AG04450 (cell line): ENCODE data around the gene REXO4. TPM values are rescaled to one million over a fixed set of nuclear protein-coding genes. Genes with fewer than 3 reads are reported as not detected.

Experiments
- CTCF ChIA-PET: fragments of 300-600, 350-600 bp; formaldehyde crosslinking; extraction: SDS; loops from one replicate; lab custom pipeline; 2022; ENCODE audit warnings: antibody characterized with exemption, inconsistent platforms; lab: Charles Lee
- POLR2A ChIA-PET: fragments of 350-600 bp; formaldehyde crosslinking; extraction: SDS; loops from one replicate; lab custom pipeline; 2021; ENCODE audit warnings: antibody characterized with exemption, inconsistent platforms; lab: Yijun Ruan, JAX
- DNase-seq: peaks from one replicate; pipeline ENCODE4 v3.0.0-alpha.2; 2011; ENCODE audit warnings: low read depth, low spot score
- H3K27ac ChIP-seq: one replicate; pipeline ENCODE4 v1.5.1; 2012; ENCODE audit warnings: low read depth, low read length, control low read depth
- H3K27me3 ChIP-seq: one replicate; pipeline ENCODE4 v1.6.0; 2012; ENCODE audit warnings: low read length; ENCODE audit not compliant: control insufficient read depth, insufficient read depth
- H3K4me3 ChIP-seq: 2 replicates; pipeline ENCODE4 v1.5.1; 2011; ENCODE audit warnings: mild to moderate bottlenecking, low read depth, low read length, control low read depth
- H3K9me3 ChIP-seq: 2 replicates; pipeline ENCODE4 v1.5.1; 2012; ENCODE audit warnings: low read length; ENCODE audit not compliant: control insufficient read depth, insufficient read depth
- CTCF ChIP-seq: IDR thresholded peaks from 2 replicates; pipeline ENCODE4 v1.5.1; 2011; ENCODE audit warnings: low read depth, low read length, control low read depth, inconsistent platforms
- polyA plus RNA-seq: library from polyadenylated mRNA; depleted of rRNA; stranded (reverse); fragments of >200 nt; gene quantifications from 2 replicates; pipeline ENCODE4 v1.2.3, GENCODE V29; 2011

The REXO4 gene
- polyA plus RNA-seq, 1 experiment = 21.0 TPM

DNA sequence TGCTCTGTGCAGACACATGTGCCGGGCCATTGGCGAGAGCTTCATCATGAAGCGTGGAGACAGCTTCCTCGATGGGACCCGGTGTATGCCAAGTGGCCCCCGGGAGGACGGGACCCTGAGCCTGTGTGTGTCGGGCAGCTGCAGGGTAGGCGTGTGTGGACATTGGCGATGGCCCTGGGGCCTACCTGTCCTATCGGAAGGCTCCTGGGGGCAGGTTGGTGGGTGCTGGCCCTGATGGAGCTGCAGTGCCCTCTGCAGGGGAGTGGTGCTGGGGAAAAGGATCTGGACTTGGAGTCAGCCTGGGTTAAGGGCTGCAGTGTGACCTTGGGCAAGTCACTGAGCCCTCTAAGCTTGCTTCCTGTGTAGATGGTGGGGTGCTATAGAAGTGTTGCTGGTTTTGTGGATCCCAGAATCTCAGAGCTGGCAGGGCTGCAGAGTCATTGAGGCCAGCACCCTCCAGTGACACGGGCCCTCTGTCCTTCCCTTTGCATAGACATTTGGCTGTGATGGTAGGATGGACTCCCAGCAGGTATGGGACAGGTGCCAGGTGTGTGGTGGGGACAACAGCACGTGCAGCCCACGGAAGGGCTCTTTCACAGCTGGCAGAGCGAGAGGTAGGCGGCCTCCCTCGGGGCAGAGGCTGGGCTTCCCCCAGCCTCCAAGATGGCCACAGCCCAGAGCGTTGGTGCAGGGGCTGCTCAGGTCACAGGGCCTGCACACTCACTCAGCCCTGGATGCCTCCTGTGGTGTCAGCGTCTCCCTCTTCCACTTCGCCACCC is 20.1 kb upstream of the REXO4 start:
- no peak for DNase-seq
- no peak overlapping the region for H3K27ac ChIP-seq
- peak; percentile 23; the same call in 1 of the 2 replicates for TF ChIP-seq CTCF
- ChIA-PET CTCF (interaction anchor here (0.7 to 1.1 kb wide), 3 partner anchors 15 to 61 kb away, joined by 3 read pairs; no protein-coding TSS in a partner anchor), POLR2A (no interaction called here)
- no peak overlapping the region for H3K4me3 ChIP-seq
- H3K27me3 ChIP-seq = peaks cover 29% of the 10 kb centered on the region
- no peaks in the 10 kb centered on the region for H3K9me3 ChIP-seq

DNA sequence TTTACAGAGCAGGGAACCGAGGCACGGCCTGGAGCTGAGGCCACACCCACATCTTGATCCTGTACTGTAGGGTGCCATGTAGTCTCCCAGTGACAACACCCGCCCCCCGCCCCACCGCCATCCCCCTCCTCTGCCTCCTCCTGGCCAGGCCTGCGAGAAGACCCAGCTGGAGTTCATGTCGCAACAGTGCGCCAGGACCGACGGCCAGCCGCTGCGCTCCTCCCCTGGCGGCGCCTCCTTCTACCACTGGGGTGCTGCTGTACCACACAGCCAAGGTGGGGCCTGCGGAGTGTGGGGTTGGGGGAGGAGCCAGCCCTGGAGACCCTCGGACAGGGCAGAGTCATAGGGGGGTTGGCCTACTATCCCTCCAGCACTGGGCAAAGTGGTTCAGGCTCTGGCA is 18.9 kb upstream of the REXO4 start:
- H3K27ac ChIP-seq = no peak overlapping the region
- no peak for TF ChIP-seq CTCF
- DNase-seq = no peak
- ChIA-PET CTCF (no interaction called here), POLR2A (no interaction called here)
- no peak overlapping the region for H3K4me3 ChIP-seq
- H3K9me3 ChIP-seq = no peaks in the 10 kb centered on the region
- peaks cover 26% of the 10 kb centered on the region for H3K27me3 ChIP-seq

- H3K27ac ChIP-seq = no peak overlapping the region
- H3K27me3 ChIP-seq = peaks cover 17% of the 10 kb centered on the region
- H3K4me3 ChIP-seq = no peak overlapping the region
- no peaks in the 10 kb centered on the region for H3K9me3 ChIP-seq
- no peak for DNase-seq
- ChIA-PET CTCF (no interaction called here), POLR2A (no interaction called here)
- no peak for TF ChIP-seq CTCF
Observed at GRCh38 chr9:133433351-133433843, 15.6 kb upstream of the REXO4 start.

DNA sequence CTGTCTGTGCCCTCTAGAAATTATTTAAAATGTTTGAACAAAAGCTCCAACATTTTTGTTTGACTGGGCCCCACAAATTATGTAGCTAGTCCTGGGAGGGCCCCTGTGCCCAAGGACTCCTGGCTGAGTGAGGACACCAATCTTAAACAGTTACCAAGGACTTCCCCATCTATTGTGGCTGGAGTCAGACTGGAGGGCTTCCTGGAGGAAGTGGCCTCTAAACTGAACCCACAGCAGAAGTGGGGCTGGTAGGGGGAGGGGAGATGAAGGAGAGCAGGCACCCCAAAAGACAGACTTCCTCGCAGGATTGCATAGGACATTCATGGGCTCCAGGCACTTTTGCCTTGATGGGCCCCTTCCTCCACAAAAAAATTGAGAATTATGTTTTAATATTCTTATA is 12.4 kb upstream of the REXO4 start:
- CTCF ChIA-PET = no interaction called here
- H3K4me3 ChIP-seq = no peak overlapping the region
- peaks cover 29% of the 10 kb centered on the region for H3K27me3 ChIP-seq
- no peak for DNase-seq
- no peaks in the 10 kb centered on the region for H3K9me3 ChIP-seq
- H3K27ac ChIP-seq = no peak overlapping the region
- POLR2A ChIA-PET = no interaction called here
- TF ChIP-seq CTCF = no peak

DNA sequence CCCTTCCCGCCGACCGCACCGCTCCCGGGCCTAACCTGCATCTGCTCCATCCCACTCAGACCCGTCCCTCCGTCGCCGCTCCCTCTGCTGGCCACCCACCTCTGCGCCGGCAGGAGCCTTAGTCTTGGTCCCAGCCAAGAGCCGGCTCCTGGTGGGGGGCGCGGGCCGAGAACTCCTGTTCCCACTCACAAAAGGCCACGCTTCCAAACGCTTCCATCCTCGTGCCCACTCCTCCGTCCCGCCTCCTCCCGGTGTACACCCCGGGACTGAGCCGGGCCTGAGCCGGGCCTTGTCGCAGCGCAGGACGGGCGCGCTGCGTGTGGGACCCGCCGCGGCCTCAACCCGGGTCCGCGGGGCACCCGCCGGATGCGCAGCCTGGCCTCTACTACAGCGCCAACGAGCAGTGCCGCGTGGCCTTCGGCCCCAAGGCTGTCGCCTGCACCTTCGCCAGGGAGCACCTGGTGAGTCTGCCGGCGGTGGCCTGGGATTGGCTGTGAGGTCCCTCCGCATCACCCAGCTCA is 11.9 kb upstream of the REXO4 start:
- no peak for DNase-seq
- CTCF ChIA-PET = no interaction called here

More for the DNA sequence above, 11.9 kb upstream of the REXO4 start:
- Histone ChIP-seq H3K27ac (no peak overlapping the region), H3K27me3 (peaks cover 31% of the 10 kb centered on the region), H3K9me3 (no peaks in the 10 kb centered on the region), H3K4me3 (no peak overlapping the region)
- peak; percentile 40 for TF ChIP-seq CTCF
- POLR2A ChIA-PET = no interaction called here
